ENCODE results near the gene RIN3.

Gene RIN3

GRCh38 chr14:92501891-92502351, 11.7 kb upstream of the RIN3 start:
- in situ Hi-C loops (cut with HindIII; ENCODE audit: low pct_ligation_motif_present, low pct_unique_long_range_greater_than_20kb, low sequenced_read_pairs): no loop called here
- no peak for DNase-seq

- in situ Hi-C loops (cut with HindIII; ENCODE audit: low pct_ligation_motif_present, low pct_unique_long_range_greater_than_20kb, low sequenced_read_pairs): no loop called here
- DNase-seq: no peak
These were observed 10.9 kb upstream of the RIN3 start for GRCh38 chr14:92502541-92503286.

- in situ Hi-C loops (cut with HindIII; ENCODE audit: low pct_ligation_motif_present, low pct_unique_long_range_greater_than_20kb, low sequenced_read_pairs): no loop called here
- no peak for DNase-seq
These were observed 9.7 kb upstream of the RIN3 start for GRCh38 chr14:92503756-92504491.

- in situ Hi-C loops (cut with HindIII; ENCODE audit: low pct_ligation_motif_present, low pct_unique_long_range_greater_than_20kb, low sequenced_read_pairs): no loop called here
- no peak for DNase-seq
These were observed 7.8 kb upstream of the RIN3 start for GRCh38 chr14:92505826-92506225.

GRCh38 chr14:92506231-92506630, 7.3 kb upstream of the RIN3 start:
- in situ Hi-C loops (cut with HindIII; ENCODE audit: low pct_ligation_motif_present, low pct_unique_long_range_greater_than_20kb, low sequenced_read_pairs): no loop called here
- DNase-seq: no peak

GRCh38 chr14:92507174-92507768, 6.3 kb upstream of the RIN3 start:
- no peak for DNase-seq
- in situ Hi-C loops (cut with HindIII; ENCODE audit: low pct_ligation_motif_present, low pct_unique_long_range_greater_than_20kb, low sequenced_read_pairs): no loop called here

GRCh38 chr14:92510972-92511371, 2.6 kb upstream of the RIN3 start:
- no peak for DNase-seq
- in situ Hi-C loops (cut with HindIII; ENCODE audit: low pct_ligation_motif_present, low pct_unique_long_range_greater_than_20kb, low sequenced_read_pairs): no loop called here

GRCh38 chr14:92511453-92512238, 1.9 kb upstream of the RIN3 start:
- DNase-seq: peak; percentile 88
- in situ Hi-C loops (cut with HindIII; ENCODE audit: low pct_ligation_motif_present, low pct_unique_long_range_greater_than_20kb, low sequenced_read_pairs): no loop called here

- no peak for DNase-seq
- in situ Hi-C loops (cut with HindIII; ENCODE audit: low pct_ligation_motif_present, low pct_unique_long_range_greater_than_20kb, low sequenced_read_pairs): no loop called here
These were observed 776 bp upstream of the RIN3 start for GRCh38 chr14:92512807-92513203.

- in situ Hi-C loops (cut with HindIII; ENCODE audit: low pct_ligation_motif_present, low pct_unique_long_range_greater_than_20kb, low sequenced_read_pairs): no loop called here
- peak; percentile 17 for DNase-seq
These were observed 624 bp downstream of the RIN3 start for GRCh38 chr14:92513966-92514843.

GRCh38 chr14:92514844-92515514, 1.4 kb downstream of the RIN3 start:
- no peak for DNase-seq
- in situ Hi-C loops (cut with HindIII; ENCODE audit: low pct_ligation_motif_present, low pct_unique_long_range_greater_than_20kb, low sequenced_read_pairs): no loop called here

- DNase-seq: no peak
- in situ Hi-C loops (cut with HindIII; ENCODE audit: low pct_ligation_motif_present, low pct_unique_long_range_greater_than_20kb, low sequenced_read_pairs): no loop called here
These were observed 2.2 kb downstream of the RIN3 start for GRCh38 chr14:92515546-92516343.

GRCh38 chr14:92516344-92516965, 2.9 kb downstream of the RIN3 start:
- in situ Hi-C loops (cut with HindIII; ENCODE audit: low pct_ligation_motif_present, low pct_unique_long_range_greater_than_20kb, low sequenced_read_pairs): no loop called here
- DNase-seq: no peak

GRCh38 chr14:92516966-92517506, 3.5 kb downstream of the RIN3 start:
- in situ Hi-C loops (cut with HindIII; ENCODE audit: low pct_ligation_motif_present, low pct_unique_long_range_greater_than_20kb, low sequenced_read_pairs): no loop called here
- DNase-seq: no peak

- no peak for DNase-seq
- in situ Hi-C loops (cut with HindIII; ENCODE audit: low pct_ligation_motif_present, low pct_unique_long_range_greater_than_20kb, low sequenced_read_pairs): no loop called here
These were observed 4.2 kb downstream of the RIN3 start for GRCh38 chr14:92517761-92518160.

All from ACHN (cell line).